Stimulated activated CD8-positive, alpha-beta memory T cell treated with anti-CD3 and anti-CD28 coated beads, Interleukin-7, amount 100 ng/mL, for 4 hours (primary cell): ENCODE data around the gene KCNN3.

Experiments used
- DNase-seq, 2 donors: peaks; one replicate each; pipeline ENCODE4 v3.0.0-alpha.2; 2020; ENCODE audit warnings: low read depth in 2 of 2

The KCNN3 gene

DNA sequence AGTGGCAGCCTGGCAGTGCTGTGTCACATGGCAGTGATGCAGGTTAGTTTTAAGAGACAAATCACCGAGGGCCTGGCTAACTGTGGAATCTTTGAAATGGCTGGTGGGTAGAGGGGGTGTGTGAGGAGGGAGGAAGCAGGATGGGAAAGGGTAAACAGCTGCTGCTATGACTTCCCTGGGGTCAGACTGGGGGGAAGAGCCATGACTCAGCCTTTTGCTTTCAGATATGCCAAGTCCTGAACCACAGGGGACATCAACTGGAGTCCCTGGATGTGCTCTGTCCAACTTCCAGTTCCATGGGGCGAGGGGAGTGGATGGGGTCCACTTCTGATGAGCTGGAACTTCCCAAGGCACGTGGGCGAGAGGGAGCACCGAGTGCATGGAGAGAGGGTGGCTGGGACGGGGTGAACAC, 141.0 kb downstream of the KCNN3 start:
- DNase-seq: no peak

DNA sequence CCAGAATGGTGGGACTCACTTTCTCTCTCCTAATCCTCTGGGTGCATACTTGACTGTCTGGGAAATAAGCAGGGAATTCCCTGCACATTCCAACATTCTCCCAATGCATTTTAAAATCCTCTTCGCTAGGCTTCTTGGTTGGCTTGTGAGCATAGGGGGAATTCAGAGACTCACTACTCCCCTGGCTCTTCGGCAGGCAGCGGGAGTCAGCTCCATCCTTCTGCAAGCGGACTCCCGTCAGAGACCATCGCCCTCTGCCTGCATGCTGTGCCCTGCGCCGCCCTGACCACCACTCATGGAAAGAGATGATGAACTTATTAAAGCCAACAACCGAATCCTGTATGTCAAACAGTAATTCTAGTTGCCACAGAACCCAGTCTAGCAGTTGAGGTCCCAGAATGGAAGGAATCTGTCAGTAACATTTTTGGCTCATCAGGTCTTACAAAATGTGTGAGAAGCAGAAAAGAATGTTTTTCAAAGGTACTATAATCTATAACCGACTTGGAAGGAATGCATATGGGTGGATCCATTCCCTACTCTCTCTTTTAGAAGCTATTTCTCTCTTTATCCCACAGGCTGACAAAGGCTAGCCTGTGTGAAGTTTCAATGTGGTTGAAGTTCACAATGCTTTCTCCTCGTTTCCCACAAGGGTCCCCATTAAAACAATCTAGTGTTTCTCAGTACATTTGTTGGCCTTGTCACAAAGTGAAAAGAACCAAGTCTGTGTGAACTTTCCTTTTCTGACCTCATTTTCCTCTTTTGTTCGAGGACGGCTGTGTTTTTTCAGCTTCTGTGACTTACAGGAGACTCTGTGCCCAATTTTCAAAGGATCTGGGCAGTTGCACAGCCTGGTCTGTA, 143.0 kb downstream of the KCNN3 start:
- DNase-seq: no peak

DNA sequence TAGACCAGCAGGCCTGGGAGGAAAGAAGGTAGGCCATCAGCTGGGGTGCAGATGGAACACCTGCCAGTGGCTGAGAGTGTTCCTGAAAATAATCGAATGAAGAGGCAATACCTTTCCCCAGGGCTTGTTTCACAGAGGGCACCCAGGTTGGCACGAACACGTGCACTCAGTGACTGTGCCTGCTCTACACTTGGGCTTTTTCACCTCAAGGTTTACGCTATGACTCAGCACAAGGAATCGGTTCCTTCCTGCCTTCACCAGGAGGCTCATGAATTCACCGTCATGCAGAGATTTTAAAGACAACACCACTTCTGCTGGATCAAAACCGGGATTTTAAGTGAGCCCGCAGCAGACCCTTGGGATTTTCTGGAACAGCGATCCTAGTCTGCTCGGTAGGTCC, 143.6 kb downstream of the KCNN3 start:
- DNase-seq: peak in 1 of 2 donors; percentile 20

DNA sequence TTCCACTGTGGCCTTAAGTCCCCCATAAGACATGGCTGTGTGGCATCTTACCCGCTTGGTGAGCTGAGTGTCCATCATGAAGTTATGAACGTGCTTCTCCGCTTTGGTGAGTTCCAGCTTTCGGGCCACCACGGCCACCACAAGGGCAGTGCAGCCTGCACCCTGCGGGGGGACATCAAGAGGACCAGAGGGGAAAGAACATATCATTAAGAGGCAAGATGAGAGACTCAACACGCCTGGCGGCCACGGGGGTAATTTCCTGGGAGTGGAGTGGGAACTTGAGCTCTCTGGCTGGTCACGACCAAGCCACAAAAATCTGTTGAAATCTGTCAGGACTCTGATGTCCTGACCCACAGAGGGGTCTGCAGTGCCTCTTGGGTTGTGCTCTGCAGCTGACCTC, 144.2 kb downstream of the KCNN3 start:
- no peak for DNase-seq

DNA sequence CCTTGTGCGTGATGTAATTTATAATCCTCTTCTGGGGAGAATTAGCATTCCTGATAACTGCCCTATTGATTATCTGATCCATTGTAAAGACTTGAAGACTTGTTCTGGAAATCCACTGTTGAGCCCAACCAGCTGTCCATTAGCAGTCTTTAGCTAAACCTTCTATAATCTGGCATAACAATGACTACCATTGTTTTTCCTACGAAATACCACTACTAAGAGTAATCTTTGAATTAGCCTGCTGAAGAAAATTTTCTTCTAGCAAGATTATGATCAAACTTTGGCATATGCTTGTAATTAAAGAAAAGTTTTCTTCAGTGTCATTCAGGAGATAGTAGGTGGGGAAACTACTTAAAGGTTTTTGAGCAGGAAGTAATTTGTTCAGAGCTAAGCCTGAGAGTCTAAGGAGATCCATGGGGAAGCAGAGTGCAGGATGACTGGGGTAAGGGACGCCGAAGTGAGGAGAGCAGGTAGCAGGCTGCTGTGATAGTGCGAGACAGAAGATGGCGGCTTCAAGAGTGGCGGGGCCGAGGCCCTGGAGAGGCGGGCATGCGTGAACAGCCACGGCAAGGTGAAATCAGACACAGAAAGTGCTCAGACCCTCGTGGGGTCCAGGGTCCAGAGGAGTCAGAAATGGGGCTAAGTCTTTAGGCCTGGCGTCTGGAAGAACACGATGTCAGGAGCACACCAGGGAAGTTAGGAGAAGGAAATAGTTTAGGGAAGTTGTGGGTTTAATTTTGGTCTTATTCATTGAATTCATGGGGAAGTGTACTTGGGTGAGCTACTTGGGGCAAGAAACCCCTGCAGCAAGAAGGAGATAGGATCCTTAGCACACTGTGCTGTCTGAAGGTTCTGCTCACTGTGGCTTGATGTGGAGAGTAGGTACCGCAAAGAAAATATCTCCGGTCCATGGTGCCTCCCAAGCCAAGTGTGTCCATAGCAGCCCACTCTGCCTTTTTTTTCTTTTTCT, 149.5 kb downstream of the KCNN3 start:
- DNase-seq: no peak

DNA sequence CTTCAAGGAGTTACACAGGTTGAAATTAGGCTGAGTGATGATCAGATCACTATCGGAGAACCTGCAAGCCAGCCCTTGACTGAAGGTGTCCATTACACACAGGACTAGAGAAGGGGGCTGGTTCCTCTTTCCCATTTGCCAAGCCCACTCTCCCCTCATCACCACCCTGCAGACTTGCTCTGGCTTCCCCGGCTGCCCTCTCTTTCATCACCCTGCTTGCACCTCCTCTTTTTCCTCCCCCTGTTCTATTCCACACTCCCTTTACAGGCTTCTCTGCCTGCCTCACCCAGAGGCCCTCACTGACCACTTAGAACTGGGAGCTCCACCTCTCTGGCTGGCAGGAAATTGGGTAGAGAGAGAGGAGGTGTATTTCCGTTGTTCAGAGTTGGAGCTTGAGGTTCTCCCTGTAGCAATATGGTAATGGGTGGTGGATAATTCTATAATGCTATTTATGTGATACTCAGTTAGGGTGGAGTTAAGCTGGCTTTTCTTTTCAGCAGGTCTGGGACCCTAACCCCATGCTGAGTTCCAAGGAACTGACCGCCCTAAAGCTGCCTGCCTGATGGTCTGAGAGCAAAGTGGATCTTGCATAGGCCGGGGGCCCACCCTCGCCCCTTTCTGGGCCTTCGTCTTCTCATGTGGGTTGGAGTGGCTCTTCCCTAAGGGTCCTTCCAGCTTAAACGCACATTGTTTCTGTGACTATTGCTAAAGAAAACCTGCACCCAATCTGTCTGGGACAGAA, 150.3 kb downstream of the KCNN3 start:
- DNase-seq: no peak

DNA sequence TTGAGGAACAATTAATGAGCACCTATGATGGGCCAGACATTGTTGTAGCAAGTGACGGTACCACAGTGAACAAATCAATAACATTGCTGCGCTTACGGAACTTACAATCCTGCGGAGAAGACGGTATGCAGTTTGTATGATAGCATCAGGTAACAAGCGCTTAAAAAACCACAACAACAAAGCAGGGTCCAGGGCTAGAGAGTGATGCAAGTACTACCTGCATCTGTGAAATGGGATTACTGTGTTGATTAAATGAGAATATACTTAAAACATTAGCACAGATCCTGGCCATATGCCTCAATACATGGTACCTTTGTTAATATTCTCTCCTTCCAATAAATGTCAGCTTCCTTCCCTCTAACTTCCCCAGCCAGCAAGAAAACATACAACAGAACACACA, 151.5 kb downstream of the KCNN3 start:
- no peak for DNase-seq

DNA sequence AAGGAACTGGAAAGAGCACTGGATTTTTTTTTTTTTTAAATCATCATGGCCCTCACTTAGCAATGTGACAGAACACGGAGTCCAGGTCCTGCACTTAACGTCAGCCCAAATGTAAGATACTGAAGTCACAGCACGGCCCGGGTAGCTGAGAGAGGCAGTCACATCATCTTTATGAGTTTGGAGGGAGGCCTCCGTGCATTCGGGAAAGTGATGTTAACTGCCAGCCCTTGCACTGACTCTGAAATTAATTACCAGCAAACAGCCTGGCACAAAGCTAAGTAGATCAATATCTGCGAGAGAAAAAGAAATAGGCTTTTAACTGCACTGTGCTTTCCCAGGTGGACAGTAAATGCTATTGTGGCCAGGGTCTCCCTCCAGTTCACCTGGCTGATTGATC, 152.6 kb downstream of the KCNN3 start:
- no peak for DNase-seq

DNA sequence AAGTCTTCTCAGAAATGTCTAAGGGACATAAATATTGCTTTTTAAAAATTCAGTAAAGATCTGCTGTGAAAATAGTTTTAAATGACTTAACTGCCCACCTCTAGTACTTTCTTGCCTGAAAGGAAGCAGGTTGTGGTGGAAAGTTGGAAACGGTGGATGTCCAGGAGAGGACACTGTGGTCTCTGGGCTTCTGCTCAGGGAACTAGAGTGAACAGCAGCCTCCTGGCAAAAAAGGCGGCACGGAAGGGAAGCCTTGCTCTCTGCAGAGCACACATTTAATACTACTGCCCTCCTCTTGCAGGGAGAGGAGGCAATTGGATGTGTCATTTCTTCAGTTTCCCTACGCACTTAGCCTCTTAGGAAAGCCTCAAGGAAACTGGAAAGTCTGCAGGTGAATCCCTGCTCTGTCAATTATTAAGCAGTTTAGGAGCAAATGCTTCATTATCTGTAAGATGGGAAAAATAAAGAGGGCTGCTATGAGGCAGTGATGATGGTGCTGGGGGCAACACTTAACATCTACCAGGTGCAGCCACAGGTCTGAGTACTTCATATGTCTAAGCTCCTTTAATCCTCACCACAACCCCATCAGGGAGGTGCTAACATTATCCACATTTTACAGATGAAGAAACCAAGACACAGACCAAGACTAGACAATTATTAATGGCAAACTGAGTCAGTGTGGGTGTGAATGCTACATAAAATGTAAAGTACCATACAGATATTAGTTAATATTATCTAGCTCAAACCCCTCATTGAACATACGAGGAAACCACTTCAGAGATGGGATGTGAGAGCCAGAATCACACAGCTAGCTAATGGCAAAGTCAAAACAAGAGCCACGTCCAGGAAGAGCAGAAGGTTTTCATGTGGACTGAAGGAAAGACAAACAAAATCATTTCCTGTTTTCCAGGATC, 153.2 kb downstream of the KCNN3 start:
- DNase-seq: no peak

DNA sequence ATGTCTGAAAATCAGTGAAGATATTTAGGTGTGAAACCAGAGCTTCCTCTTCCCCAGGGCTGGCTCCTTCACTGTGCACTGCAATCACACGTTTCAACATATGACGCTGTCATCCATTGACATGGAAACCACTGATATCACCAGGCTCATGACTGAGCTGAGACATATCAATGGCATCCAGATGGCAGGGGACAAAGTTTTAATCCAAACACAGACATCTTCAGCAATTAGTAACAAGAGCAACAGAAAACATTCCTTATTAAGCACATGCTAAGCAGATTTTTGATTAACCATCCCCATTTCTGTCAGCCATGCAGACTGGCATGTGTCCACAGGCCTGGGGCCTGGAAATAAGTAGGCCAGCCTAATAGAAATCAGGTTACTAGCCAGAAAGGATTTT, 154.1 kb downstream of the KCNN3 start:
- no peak for DNase-seq

DNA sequence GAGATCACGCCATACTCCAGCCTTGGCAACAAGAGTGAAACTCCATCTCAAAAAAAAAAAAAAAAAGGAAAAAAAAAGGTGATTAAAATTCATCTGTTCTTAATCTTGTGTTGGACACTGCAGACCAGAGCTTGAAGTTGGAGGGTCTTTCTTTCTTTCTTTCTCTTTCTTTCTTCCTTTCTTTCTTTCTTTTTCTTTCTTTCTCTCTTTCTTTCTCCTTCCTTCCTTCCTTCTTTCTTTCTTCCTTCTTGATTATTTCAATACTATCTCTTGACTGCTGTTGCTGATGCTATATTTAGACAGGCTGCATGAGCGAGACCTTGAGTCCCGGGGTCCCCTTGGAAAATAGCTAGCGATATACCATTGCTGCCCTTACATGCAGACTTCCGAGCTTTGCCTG, 154.7 kb downstream of the KCNN3 start:
- no peak for DNase-seq

DNA sequence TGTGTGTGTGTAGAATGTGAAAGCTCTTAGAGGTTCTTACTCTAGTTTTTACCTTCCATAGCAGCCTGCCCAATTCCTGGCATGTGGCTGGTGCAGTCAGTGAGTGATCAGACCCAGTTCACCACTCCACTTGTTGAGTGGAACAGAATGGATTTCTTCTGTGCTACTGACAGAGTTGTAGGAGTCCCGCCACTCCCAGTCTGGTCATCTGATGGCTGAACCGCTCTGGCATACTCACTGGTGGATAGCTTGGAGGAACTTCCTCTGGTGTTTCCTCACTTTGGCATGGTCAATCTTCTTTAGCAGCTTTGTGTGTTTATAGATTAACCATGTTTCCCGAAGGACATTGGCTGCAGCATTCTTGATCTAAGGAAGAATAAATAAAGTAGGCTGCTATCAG, 155.4 kb downstream of the KCNN3 start:
- no peak for DNase-seq

DNA sequence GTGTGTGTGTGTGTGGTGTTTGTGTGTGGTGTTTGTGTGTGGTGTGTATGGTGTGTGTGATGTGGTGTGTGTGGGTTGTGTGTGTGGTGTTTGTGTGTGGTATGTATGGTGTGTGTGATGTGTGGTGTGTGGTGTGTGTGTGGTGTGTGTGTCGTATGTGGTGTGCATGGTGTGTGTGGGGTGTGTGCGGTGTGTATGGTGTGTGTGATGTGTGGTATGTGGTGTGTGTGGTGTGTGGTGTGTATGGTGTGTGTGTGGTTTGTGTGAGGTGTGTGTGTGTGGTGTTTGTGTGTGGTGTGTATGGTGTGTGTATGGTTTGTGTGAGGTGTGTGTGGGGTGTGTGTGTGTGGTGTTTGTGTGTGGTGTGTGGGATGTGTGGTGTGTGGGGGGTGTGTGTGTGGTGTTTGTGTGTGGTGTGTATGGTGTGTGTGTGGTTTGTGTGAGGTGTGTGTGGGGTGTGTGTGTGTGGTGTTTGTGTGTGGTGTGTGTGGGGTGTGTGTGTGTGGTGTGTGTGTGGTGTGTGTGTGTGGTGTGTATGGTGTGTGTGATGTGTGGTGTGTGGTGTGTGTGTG, 155.9 kb downstream of the KCNN3 start:
- DNase-seq: no peak

DNA sequence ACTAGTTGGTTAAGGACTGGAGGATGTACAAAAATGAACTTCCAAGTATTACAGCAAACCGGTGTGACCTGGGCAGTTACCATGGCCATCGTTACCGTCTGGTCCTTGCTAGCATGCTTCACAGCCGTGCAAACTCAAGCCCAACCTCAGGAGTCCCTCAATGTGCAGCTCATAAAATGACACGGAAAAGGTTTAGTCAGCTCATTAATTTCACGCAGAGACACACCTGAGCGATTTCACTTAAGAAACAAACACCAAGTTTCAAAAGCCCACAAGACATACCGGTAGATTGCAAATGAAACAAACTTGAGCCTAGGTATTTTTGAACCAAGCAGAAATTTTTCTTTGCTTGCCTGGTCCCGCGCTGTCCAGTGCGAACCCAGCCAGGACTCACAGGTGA, 157.1 kb downstream of the KCNN3 start:
- no peak for DNase-seq

DNA sequence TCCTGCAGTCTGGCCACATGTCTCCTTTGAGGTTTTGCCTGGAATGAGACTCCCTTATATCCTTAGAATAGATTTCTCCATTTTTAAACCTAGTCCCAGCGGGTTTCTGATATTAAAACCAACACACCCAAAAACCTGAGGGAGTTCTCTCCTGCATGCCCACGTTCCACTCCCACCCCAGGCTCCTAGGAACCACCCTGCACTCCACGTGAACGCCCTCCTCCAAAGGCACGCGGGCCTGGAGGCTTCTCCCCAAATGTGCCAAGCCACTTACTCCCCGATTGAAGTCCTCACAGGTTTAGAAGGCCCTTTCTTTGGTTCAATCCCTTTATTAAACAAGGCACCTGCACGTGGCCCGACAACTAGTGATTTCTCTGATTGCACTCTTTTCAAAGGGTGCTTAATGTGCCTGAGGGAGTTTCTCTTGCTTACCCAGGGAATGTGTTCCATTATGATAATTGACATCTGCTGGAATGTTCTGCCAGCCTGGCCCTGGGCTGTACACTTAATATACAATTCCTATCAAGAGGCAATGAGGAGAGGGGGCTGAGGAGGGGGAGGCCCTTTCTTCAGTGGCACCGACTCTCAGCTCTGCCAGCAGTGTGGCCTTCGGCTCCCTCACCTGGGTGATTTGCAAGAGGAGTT, 157.8 kb downstream of the KCNN3 start:
- no peak for DNase-seq

DNA sequence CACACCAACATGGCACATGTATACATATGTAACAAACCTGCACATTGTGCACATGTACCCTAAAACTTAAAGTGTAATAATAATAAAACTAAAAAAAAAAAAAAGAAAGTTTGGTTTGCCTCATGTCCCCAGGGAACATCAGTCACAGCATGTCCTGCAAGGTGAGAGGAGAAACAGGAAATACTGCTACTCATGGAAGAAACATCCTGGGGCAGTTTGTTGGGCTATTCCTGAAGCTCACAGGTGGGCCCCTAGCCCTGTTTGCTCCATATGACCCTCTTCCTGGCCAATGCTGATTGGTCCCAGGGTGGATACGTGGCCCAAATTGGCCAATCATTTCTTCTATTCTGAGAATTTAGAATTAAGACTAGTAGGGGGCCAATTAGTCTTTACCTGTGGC, 158.7 kb downstream of the KCNN3 start:
- DNase-seq: no peak

DNA sequence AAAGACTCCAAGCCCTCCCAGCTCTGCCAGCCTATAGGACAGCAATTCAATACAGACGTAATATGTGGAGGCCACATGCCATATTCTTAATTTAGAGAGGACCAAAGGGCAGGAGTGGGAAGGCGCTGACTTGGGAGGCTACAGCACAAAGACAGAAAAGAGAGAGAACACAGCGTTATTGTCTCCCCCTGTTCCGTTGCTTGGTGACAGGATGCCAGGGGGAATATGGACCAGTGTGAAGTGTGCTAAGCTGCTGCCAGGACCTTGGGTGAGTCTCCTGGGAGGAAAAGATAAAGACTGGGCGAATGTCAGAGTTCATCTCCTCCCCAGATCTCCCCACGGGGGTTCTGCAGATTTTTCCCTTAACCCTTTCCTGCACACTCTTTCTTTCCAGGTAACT, 160.0 kb downstream of the KCNN3 start:
- DNase-seq: no peak

DNA sequence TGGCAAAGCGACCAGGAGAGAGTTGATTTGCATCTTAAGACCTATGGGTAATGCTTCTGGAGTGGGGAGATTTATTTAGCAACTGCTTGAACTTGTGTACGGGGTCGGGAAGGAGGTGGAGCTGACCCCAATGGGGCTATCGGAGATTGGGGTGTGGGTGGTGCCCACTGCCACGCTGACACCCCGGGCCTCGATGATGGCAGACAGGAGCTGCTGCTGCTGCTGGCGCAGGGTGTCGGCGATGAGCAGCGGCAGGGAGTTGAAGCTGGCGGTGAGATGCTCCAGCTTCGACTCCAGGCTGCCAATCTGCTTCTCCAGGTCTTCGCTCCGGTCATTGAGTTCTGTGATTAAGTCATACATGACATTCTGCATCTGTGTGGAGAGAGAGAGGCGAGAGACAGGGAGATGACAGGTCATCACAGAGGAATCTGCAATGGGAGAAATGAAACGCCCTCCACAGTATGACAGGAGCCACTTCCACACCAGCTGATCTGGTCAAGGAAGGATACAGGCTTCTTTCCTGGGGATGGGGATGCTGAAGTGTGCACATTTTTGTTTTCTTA, 162.1 kb downstream of the KCNN3 start:
- no peak for DNase-seq

DNA sequence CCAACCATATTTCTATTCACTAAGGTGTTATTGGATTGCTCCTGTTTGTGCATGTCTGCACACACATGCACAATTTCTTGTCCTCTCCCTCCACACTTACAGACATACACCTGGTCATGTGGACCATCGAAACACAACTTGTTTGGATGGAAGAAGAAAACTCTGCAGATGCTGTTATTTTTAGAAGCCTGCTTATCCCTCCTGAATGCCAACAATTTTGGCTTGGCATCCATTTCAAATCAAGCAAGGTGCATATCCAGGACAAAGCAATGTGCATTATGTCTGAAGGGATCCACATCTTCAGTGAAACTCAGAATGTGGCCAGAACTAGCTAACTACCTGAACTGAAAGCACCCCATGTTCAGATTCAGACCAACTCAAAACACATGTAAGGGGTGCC, 163.2 kb downstream of the KCNN3 start:
- DNase-seq: no peak

DNA sequence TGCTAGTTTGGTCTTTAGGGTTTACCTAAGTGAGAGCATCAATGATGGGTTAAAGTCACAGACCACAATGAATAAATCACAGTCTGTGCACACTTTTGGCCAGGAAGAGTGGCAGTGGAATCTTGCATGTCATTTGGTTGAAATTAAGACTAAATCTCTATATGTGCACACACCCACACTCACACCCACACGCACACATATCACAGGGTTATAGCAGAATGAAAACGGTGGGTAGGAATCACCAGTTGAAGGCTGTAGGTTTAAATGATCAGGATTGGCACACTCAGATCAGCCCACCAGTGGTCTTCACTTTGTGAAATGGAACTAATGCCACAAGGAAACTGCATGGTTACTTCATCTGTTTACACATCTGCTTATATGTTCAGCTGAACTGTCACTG, 164.5 kb downstream of the KCNN3 start:
- no peak for DNase-seq
